Caco-2 (cell line): ENCODE results near the gene ST8SIA2. TPM values are rescaled to one million over a fixed set of nuclear protein-coding genes. Genes with fewer than 3 reads are reported as not detected.

Experiments used
- BruUV-seq: library from RNA; stranded (reverse); fragments of 400-500 nt; replicated peaks from 2 replicates; lab custom pipeline; 2021; lab: Mats Ljungman, UMichigan
- CTCF ChIA-PET: fragments of 300-600 bp; sonication (Branson Sonifier 250); formaldehyde crosslinking; loops from one replicate; lab custom pipeline; 2022; ENCODE audit warnings: antibody characterized with exemption; lab: Charles Lee
- POLR2A ChIA-PET: fragments of 300-600 bp; sonication (Branson Sonifier 250); formaldehyde crosslinking; loops from one replicate; lab custom pipeline; 2022; ENCODE audit warnings: antibody characterized with exemption; lab: Charles Lee
- DNase-seq, 2 experiments: peaks; one replicate each; pipeline versions ENCODE4 v3.0.0 to v3.0.0-alpha.2; 2020 to 2022
- H3K27me3 ChIP-seq: replicated peaks from 2 replicates; pipeline ENCODE4 v1.6.0; 2011; ENCODE audit warnings: low read length; ENCODE audit not compliant: control insufficient read depth, insufficient read depth
- H3K36me3 ChIP-seq: 2 replicates; pipeline ENCODE4 v1.5.1; 2011; ENCODE audit warnings: low read length; ENCODE audit not compliant: control insufficient read depth, insufficient read depth
- H3K4me1 ChIP-seq: fragments of 250-450 bp; sonication (Bioruptor Pico); 2 replicates; pipeline ENCODE4 v1.5.1; 2020; ENCODE audit warnings: mild to moderate bottlenecking
- H3K4me3 ChIP-seq: 2 replicates; pipeline ENCODE4 v1.5.1; 2011; ENCODE audit warnings: low read depth, mild to moderate bottlenecking, control low read depth, low read length
- H3K9me3 ChIP-seq: fragments of 250-450 bp; sonication (Bioruptor Pico); 2 replicates; pipeline ENCODE4 v1.5.1; 2020; ENCODE audit warnings: mild to moderate bottlenecking, moderate library complexity
- H3K27ac Mint-ChIP-seq: one replicate; pipeline ENCODE4 v1.8.0; 2022; ENCODE audit warnings: mixed read lengths; ENCODE audit not compliant: unreplicated experiment
- H3K27me3 Mint-ChIP-seq: one replicate; pipeline ENCODE4 v1.8.0; 2022; ENCODE audit warnings: mixed read lengths; ENCODE audit not compliant: insufficient read depth, unreplicated experiment
- H3K36me3 Mint-ChIP-seq: one replicate; pipeline ENCODE4 v1.8.0; 2022; ENCODE audit warnings: mild to moderate bottlenecking, mixed read lengths; ENCODE audit not compliant: insufficient read depth, unreplicated experiment
- H3K4me1 Mint-ChIP-seq: one replicate; pipeline ENCODE4 v1.8.0; 2022; ENCODE audit warnings: low read depth, mixed read lengths; ENCODE audit not compliant: unreplicated experiment
- H3K4me3 Mint-ChIP-seq: one replicate; pipeline ENCODE4 v1.8.0; 2022; ENCODE audit warnings: mild to moderate bottlenecking, moderate library complexity, mixed read lengths; ENCODE audit not compliant: unreplicated experiment
- H3K9me3 Mint-ChIP-seq: one replicate; pipeline ENCODE4 v1.8.0; 2022; ENCODE audit warnings: mixed read lengths; ENCODE audit not compliant: unreplicated experiment
- CTCF ChIP-seq, 2 experiments: fragments of 200-600 bp in 1 of 2; IDR thresholded peaks; 1 replicate in 1 of 2; 2 replicates in 1 of 2; pipeline versions ENCODE4 v1.5.1 to v1.8.0; 2011 to 2022; ENCODE audit warnings: antibody characterized with exemption in 1 of 2, control low read depth in 1 of 2, inconsistent platforms in 1 of 2, low read depth in 1 of 2, low read length in 1 of 2, mild to moderate bottlenecking in 1 of 2, moderate library complexity in 1 of 2; ENCODE audit not compliant: insufficient read depth in 1 of 2, severe bottlenecking in 1 of 2, unreplicated experiment in 1 of 2
- intact Hi-C: fragments of 100-400 bp; cut with micrococcal nuclease; formaldehyde crosslinking; loops from one replicate; pipeline ENCODE4 v1.10.0; 2022; ENCODE audit not compliant: unreplicated experiment
- total RNA-seq: library from RNA; stranded (reverse); gene quantifications from 2 replicates; pipeline ENCODE4 v1.2.3, GENCODE V29; 2022

Gene ST8SIA2
- total RNA-seq, 1 experiment from 2014 or later, result not detected

DNA sequence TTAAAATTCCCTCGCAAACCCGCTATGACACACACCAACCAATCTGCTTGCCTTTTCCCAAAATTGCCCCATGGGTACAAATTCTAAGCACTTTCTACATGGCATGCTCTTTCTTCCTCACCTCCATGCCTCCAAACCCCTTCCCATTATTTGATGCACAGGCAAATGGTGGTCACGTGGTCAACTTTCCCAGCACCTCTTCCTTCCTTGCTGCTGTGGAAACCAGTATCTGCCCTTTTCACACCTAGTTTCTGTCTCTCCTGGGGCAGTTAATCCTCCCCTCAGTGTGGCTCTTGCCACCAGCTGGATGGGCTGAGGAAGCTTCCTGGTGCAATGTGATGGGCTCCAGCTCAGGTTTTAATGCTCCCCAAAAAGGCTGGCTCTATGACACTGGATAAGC lies 38.4 kb upstream of the ST8SIA2 start:
- peaks cover 8% of the 10 kb centered on the region for H3K27me3 Mint-ChIP-seq
- no peak for TF ChIP-seq CTCF (IDR thresholded peaks at IDR 0.05; ENCODE audit: insufficient read depth in 1 of 2, low read depth in 1 of 2, low read length in 1 of 2, severe bottlenecking in 1 of 2, unreplicated experiment in 1 of 2)
- ChIA-PET CTCF (no interaction called here), POLR2A (no interaction called here)
- BruUV-seq, result no TSS peak
- H3K4me3 ChIP-seq, result no peak overlapping the region
- no peak overlapping the region for H3K27ac Mint-ChIP-seq
- no peaks in the 10 kb centered on the region for H3K9me3 Mint-ChIP-seq
- H3K36me3 ChIP-seq, result no peaks in the 10 kb centered on the region
- no peaks in the 10 kb centered on the region for H3K27me3 ChIP-seq
- no peak overlapping the region for H3K4me3 Mint-ChIP-seq
- no peak for DNase-seq
- no peaks in the 10 kb centered on the region for H3K36me3 Mint-ChIP-seq
- intact Hi-C loops, result no loop called here
- H3K4me1 ChIP-seq, result no peaks in the 10 kb centered on the region
- H3K9me3 ChIP-seq, result no peaks in the 10 kb centered on the region
- H3K4me1 Mint-ChIP-seq, result no peaks in the 10 kb centered on the region

DNA sequence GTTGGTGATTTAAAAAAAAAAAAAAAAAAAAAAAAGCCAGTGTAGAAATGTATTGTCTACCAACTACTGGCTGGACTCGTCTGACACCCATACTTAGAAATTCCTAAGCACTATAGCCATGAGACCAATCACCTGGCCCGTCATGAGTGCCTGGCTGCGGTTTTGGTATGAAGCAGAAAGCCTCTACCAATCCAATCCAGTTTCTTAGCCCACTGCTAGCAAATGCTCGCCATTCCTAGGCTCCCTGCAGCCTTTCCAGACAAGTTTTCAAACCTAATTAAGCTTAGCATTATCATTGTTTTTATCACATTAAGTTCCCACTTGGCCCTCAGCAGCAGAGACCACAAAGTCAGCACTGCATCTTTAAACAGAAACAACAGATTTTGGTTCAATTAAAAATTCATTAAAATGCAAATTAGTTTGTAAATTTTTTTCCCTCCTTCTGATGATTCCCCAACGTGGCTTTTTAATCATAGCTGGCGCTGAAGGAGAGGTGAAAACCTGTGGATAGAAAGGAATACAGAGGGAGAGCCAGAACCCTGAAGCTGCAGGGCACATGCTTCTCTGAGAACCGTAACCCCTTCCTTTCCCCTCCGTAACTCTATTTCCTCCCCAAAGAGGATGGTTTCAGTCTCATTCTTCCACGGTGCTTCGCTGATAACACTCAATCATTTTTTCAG lies 32.2 kb upstream of the ST8SIA2 start:
- Histone ChIP-seq H3K36me3 (no peaks in the 10 kb centered on the region), H3K27me3 (no peaks in the 10 kb centered on the region), H3K4me1 (no peaks in the 10 kb centered on the region), H3K4me3 (no peak overlapping the region), H3K9me3 (no peaks in the 10 kb centered on the region)
- no peak for DNase-seq
- peaks cover 8% of the 10 kb centered on the region for H3K27me3 Mint-ChIP-seq
- no TSS peak for BruUV-seq
- H3K4me3 Mint-ChIP-seq, result no peak overlapping the region
- CTCF ChIA-PET, result no interaction called here
- H3K27ac Mint-ChIP-seq, result no peak overlapping the region
- intact Hi-C loops, result no loop called here
- POLR2A ChIA-PET, result no interaction called here
- no peaks in the 10 kb centered on the region for H3K9me3 Mint-ChIP-seq
- no peaks in the 10 kb centered on the region for H3K36me3 Mint-ChIP-seq
- H3K4me1 Mint-ChIP-seq, result peaks cover 9% of the 10 kb centered on the region
- no peak for TF ChIP-seq CTCF (IDR thresholded peaks at IDR 0.05; ENCODE audit: insufficient read depth in 1 of 2, low read depth in 1 of 2, low read length in 1 of 2, severe bottlenecking in 1 of 2, unreplicated experiment in 1 of 2)

GRCh38 chr15:92362001-92362350 lies 31.7 kb upstream of the ST8SIA2 start:
- Mint-ChIP-seq H3K36me3 (no peaks in the 10 kb centered on the region), H3K9me3 (no peaks in the 10 kb centered on the region), H3K4me1 (peaks cover 9% of the 10 kb centered on the region), H3K4me3 (no peak overlapping the region), H3K27me3 (peaks cover 8% of the 10 kb centered on the region), H3K27ac (no peak overlapping the region)
- H3K4me3 ChIP-seq, result no peak overlapping the region
- no peaks in the 10 kb centered on the region for H3K36me3 ChIP-seq
- ChIA-PET CTCF (no interaction called here), POLR2A (no interaction called here)
- no peaks in the 10 kb centered on the region for H3K4me1 ChIP-seq
- no TSS peak for BruUV-seq
- H3K9me3 ChIP-seq, result no peaks in the 10 kb centered on the region
- no peak for TF ChIP-seq CTCF (IDR thresholded peaks at IDR 0.05; ENCODE audit: insufficient read depth in 1 of 2, low read depth in 1 of 2, low read length in 1 of 2, severe bottlenecking in 1 of 2, unreplicated experiment in 1 of 2)
- no peak for DNase-seq
- H3K27me3 ChIP-seq, result no peaks in the 10 kb centered on the region
- intact Hi-C loops, result no loop called here
